GM11168 (cell line): ENCODE data around the gene CHPF.

ENCODE experiments used
- in situ Hi-C: fragments of 300-500 bp; cut with MboI; formaldehyde crosslinking; loops from one replicate; pipeline ENCODE4 v1.12.0; 2022; ENCODE audit warnings: low sequenced_read_pairs; ENCODE audit not compliant: unreplicated experiment

The CHPF gene

GRCh38 chr2:219567791-219568361, 24.3 kb upstream of the CHPF start:
- in situ Hi-C loops: no loop called here

GRCh38 chr2:219567131-219567530, 23.5 kb upstream of the CHPF start:
- in situ Hi-C loops: no loop called here

- in situ Hi-C loops: no loop called here
Observed at GRCh38 chr2:219566640-219567039, 23.0 kb upstream of the CHPF start.

GRCh38 chr2:219565130-219566080, 21.8 kb upstream of the CHPF start:
- in situ Hi-C loops: no loop called here

- in situ Hi-C loops: no loop called here
Observed at GRCh38 chr2:219563271-219563928, 19.8 kb upstream of the CHPF start.

- in situ Hi-C loops: no loop called here
Observed at GRCh38 chr2:219562049-219563020, 18.7 kb upstream of the CHPF start.

- in situ Hi-C loops: no loop called here
Observed at GRCh38 chr2:219561179-219562048, 17.8 kb upstream of the CHPF start.

- in situ Hi-C loops: no loop called here
Observed at GRCh38 chr2:219560893-219561178, 17.2 kb upstream of the CHPF start.

- in situ Hi-C loops: no loop called here
Observed at GRCh38 chr2:219560037-219560892, 16.7 kb upstream of the CHPF start.

GRCh38 chr2:219559156-219559915, 15.7 kb upstream of the CHPF start:
- in situ Hi-C loops: no loop called here

GRCh38 chr2:219557791-219558785, 14.5 kb upstream of the CHPF start:
- in situ Hi-C loops: no loop called here

- in situ Hi-C loops: no loop called here
Observed at GRCh38 chr2:219557320-219557719, 13.7 kb upstream of the CHPF start.

GRCh38 chr2:219556413-219556812, 12.8 kb upstream of the CHPF start:
- in situ Hi-C loops: no loop called here

GRCh38 chr2:219555956-219556355, 12.3 kb upstream of the CHPF start:
- in situ Hi-C loops: no loop called here

GRCh38 chr2:219554350-219554749, 10.7 kb upstream of the CHPF start:
- in situ Hi-C loops: no loop called here

GRCh38 chr2:219553463-219553963, 9.9 kb upstream of the CHPF start:
- in situ Hi-C loops: no loop called here

GRCh38 chr2:219553168-219553417, 9.5 kb upstream of the CHPF start:
- in situ Hi-C loops: no loop called here
